WTC11 (cell line): ENCODE data around the gene TM4SF18. TPM values are rescaled to one million over a fixed set of nuclear protein-coding genes. Genes with fewer than 3 reads are reported as not detected.
A peak's percentile ranks its signal among the peaks of the same experiment; 100 is the strongest.

Experiments
- ATAC-seq: fragments of 200-7000 bp; cut with Tn5 transposase; 2 replicates; pipeline ENCODE4 v1.10.0; 2021; ENCODE audit warnings: mild to moderate bottlenecking, moderate library complexity
- CTCF ChIA-PET: fragments of 300-600 bp; sonication (Branson Sonifier 250); formaldehyde crosslinking; loops from one replicate; lab custom pipeline; 2021; ENCODE audit warnings: antibody characterized with exemption; lab: Charles Lee
- POLR2A ChIA-PET: fragments of 350-600 bp; sonication (Branson Sonifier 250); formaldehyde crosslinking; loops from one replicate; lab custom pipeline; 2021; ENCODE audit warnings: antibody characterized with exemption; lab: Charles Lee
- DNase-seq: peaks from one replicate; pipeline ENCODE4 v3.0.0; 2021; ENCODE audit warnings: low spot score
- H3K27ac Mint-ChIP-seq: 2 replicates; pipeline ENCODE4 v1.8.0; 2021; ENCODE audit warnings: mixed read lengths
- H3K27me3 Mint-ChIP-seq: 2 replicates; pipeline ENCODE4 v1.8.0; 2021; ENCODE audit warnings: low read depth, mild to moderate bottlenecking, moderate library complexity, mixed read lengths
- H3K36me3 Mint-ChIP-seq: 2 replicates; pipeline ENCODE4 v1.8.0; 2021; ENCODE audit warnings: mixed read lengths
- H3K4me1 Mint-ChIP-seq: 2 replicates; pipeline ENCODE4 v1.8.0; 2022; ENCODE audit warnings: mixed read lengths
- H3K4me3 Mint-ChIP-seq: 2 replicates; pipeline ENCODE4 v1.8.0; 2021; ENCODE audit warnings: mild to moderate bottlenecking, moderate library complexity, mixed read lengths
- H3K9me3 Mint-ChIP-seq: 2 replicates; pipeline ENCODE4 v1.8.0; 2021; ENCODE audit warnings: mixed read lengths
- ATF1 ChIP-seq: sonication (generic); formaldehyde crosslinking; IDR thresholded peaks from 2 replicates; pipeline ENCODE4 v1.8.1; 2023; ENCODE audit warnings: mild to moderate bottlenecking, moderate library complexity, missing genetic modification reagents
- ESRRA ChIP-seq: sonication (generic); formaldehyde crosslinking; IDR thresholded peaks from 2 replicates; pipeline ENCODE4 v1.8.1; 2022; ENCODE audit warnings: mild to moderate bottlenecking, missing genetic modification reagents, borderline replicate concordance
- SMAD4 ChIP-seq: sonication (generic); formaldehyde crosslinking; IDR thresholded peaks from 2 replicates; pipeline ENCODE4 v1.8.0; 2022; ENCODE audit warnings: mild to moderate bottlenecking, missing genetic modification reagents
- ZBTB21 ChIP-seq: sonication (generic); formaldehyde crosslinking; IDR thresholded peaks from 2 replicates; pipeline ENCODE4 v1.8.1; 2023; ENCODE audit warnings: mild to moderate bottlenecking, missing genetic modification reagents, borderline replicate concordance
- ZNF396 ChIP-seq: fragments of 250-450 bp; sonication (Bioruptor Pico); IDR thresholded peaks from 2 replicates; pipeline ENCODE4 v1.8.0; 2021; ENCODE audit warnings: mild to moderate bottlenecking, moderate library complexity, borderline replicate concordance
- total RNA-seq: library from RNA; stranded (reverse); gene quantifications from 3 replicates; pipeline ENCODE4 v1.2.3, GENCODE V29; 2021
- TF ChIP-seq, protein P1 (sequence below): sonication (generic); formaldehyde crosslinking; IDR thresholded peaks from 2 replicates; pipeline ENCODE4 v1.8.0; 2023; ENCODE audit warnings: mild to moderate bottlenecking, missing genetic modification reagents
- TF ChIP-seq, protein P2 (sequence below): sonication (generic); formaldehyde crosslinking; IDR thresholded peaks from 2 replicates; pipeline ENCODE4 v1.8.1; 2022; ENCODE audit warnings: low read depth, mild to moderate bottlenecking, moderate library complexity, missing genetic modification reagents, borderline replicate concordance
- TF ChIP-seq, protein P3 (sequence below): fragments of 200-600 bp; IDR thresholded peaks from 2 replicates; pipeline ENCODE4 v1.8.0; 2022; ENCODE audit warnings: antibody characterized with exemption
- TF ChIP-seq, protein P4 (sequence below): sonication (generic); formaldehyde crosslinking; conservative IDR thresholded peaks from 2 replicates; pipeline ENCODE4 v1.8.1; 2023; ENCODE audit warnings: mild to moderate bottlenecking, low read depth, missing genetic modification reagents, moderate library complexity
- TF ChIP-seq, protein P5 (sequence below): sonication (generic); formaldehyde crosslinking; IDR thresholded peaks from 2 replicates; pipeline ENCODE4 v1.8.0; 2022; ENCODE audit warnings: mild to moderate bottlenecking, missing genetic modification reagents
- TF ChIP-seq, protein P6 (sequence below): fragments of 250-450 bp; sonication (Bioruptor Pico); IDR thresholded peaks from 2 replicates; pipeline ENCODE4 v1.9.0; 2021; ENCODE audit warnings: mild to moderate bottlenecking

TM4SF18 gene
- total RNA-seq, 1 experiment from 2014 or later: 2.2 TPM

DNA sequence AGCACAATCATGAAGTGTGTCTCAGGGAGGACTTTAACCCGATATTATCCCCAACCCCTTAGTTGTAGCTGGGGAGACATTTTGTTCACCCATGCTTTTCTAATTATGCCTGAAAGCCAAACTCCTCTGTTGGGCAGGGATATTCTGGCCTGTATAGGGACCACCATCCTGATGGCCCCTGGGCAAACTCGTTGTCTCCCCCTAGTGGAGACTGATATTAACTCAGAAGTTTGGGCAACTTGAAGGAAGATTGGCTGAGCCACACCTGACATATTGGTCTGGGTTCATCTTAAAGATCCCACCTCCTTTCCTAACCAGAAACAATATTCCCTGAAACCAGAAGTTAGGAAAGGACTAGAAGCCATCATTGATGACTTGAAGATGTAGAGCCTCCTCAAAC lies 42.3 kb downstream of the TM4SF18 start:
- no peaks in the 10 kb centered on the region for H3K36me3 Mint-ChIP-seq
- CTCF ChIA-PET: no interaction called here
- no peak for TF ChIP-seq ZBTB21 (CRISPR knock-in tag)
- TF ChIP-seq, protein P1, sequence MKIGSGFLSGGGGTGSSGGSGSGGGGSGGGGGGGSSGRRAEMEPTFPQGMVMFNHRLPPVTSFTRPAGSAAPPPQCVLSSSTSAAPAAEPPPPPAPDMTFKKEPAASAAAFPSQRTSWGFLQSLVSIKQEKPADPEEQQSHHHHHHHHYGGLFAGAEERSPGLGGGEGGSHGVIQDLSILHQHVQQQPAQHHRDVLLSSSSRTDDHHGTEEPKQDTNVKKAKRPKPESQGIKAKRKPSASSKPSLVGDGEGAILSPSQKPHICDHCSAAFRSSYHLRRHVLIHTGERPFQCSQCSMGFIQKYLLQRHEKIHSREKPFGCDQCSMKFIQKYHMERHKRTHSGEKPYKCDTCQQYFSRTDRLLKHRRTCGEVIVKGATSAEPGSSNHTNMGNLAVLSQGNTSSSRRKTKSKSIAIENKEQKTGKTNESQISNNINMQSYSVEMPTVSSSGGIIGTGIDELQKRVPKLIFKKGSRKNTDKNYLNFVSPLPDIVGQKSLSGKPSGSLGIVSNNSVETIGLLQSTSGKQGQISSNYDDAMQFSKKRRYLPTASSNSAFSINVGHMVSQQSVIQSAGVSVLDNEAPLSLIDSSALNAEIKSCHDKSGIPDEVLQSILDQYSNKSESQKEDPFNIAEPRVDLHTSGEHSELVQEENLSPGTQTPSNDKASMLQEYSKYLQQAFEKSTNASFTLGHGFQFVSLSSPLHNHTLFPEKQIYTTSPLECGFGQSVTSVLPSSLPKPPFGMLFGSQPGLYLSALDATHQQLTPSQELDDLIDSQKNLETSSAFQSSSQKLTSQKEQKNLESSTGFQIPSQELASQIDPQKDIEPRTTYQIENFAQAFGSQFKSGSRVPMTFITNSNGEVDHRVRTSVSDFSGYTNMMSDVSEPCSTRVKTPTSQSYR (CRISPR knock-in tag): no peak
- TF ChIP-seq, protein P2, sequence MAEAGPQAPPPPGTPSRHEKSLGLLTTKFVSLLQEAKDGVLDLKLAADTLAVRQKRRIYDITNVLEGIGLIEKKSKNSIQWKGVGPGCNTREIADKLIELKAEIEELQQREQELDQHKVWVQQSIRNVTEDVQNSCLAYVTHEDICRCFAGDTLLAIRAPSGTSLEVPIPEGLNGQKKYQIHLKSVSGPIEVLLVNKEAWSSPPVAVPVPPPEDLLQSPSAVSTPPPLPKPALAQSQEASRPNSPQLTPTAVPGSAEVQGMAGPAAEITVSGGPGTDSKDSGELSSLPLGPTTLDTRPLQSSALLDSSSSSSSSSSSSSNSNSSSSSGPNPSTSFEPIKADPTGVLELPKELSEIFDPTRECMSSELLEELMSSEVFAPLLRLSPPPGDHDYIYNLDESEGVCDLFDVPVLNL (CRISPR knock-in tag): no peak
- TF ChIP-seq, protein P3, sequence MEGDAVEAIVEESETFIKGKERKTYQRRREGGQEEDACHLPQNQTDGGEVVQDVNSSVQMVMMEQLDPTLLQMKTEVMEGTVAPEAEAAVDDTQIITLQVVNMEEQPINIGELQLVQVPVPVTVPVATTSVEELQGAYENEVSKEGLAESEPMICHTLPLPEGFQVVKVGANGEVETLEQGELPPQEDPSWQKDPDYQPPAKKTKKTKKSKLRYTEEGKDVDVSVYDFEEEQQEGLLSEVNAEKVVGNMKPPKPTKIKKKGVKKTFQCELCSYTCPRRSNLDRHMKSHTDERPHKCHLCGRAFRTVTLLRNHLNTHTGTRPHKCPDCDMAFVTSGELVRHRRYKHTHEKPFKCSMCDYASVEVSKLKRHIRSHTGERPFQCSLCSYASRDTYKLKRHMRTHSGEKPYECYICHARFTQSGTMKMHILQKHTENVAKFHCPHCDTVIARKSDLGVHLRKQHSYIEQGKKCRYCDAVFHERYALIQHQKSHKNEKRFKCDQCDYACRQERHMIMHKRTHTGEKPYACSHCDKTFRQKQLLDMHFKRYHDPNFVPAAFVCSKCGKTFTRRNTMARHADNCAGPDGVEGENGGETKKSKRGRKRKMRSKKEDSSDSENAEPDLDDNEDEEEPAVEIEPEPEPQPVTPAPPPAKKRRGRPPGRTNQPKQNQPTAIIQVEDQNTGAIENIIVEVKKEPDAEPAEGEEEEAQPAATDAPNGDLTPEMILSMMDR: peak; percentile 44; the same call in 1 of the 2 replicates
- TF ChIP-seq, protein P4, sequence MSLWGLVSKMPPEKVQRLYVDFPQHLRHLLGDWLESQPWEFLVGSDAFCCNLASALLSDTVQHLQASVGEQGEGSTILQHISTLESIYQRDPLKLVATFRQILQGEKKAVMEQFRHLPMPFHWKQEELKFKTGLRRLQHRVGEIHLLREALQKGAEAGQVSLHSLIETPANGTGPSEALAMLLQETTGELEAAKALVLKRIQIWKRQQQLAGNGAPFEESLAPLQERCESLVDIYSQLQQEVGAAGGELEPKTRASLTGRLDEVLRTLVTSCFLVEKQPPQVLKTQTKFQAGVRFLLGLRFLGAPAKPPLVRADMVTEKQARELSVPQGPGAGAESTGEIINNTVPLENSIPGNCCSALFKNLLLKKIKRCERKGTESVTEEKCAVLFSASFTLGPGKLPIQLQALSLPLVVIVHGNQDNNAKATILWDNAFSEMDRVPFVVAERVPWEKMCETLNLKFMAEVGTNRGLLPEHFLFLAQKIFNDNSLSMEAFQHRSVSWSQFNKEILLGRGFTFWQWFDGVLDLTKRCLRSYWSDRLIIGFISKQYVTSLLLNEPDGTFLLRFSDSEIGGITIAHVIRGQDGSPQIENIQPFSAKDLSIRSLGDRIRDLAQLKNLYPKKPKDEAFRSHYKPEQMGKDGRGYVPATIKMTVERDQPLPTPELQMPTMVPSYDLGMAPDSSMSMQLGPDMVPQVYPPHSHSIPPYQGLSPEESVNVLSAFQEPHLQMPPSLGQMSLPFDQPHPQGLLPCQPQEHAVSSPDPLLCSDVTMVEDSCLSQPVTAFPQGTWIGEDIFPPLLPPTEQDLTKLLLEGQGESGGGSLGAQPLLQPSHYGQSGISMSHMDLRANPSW (CRISPR knock-in tag): no peak
- TF ChIP-seq ATF1 (CRISPR knock-in tag): no peak
- TF ChIP-seq, protein P5, sequence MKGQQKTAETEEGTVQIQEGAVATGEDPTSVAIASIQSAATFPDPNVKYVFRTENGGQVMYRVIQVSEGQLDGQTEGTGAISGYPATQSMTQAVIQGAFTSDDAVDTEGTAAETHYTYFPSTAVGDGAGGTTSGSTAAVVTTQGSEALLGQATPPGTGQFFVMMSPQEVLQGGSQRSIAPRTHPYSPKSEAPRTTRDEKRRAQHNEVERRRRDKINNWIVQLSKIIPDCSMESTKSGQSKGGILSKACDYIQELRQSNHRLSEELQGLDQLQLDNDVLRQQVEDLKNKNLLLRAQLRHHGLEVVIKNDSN (CRISPR knock-in tag): no peak
- H3K9me3 Mint-ChIP-seq: peaks cover 10% of the 10 kb centered on the region
- no peak overlapping the region for H3K4me3 Mint-ChIP-seq
- ATAC-seq: 0 out of 2 replicates have a peak, but pooled peaks have one; percentile 39
- no peaks in the 10 kb centered on the region for H3K4me1 Mint-ChIP-seq
- no peak for DNase-seq
- no peaks in the 10 kb centered on the region for H3K27me3 Mint-ChIP-seq
- H3K27ac Mint-ChIP-seq: no peak overlapping the region
- POLR2A ChIA-PET: no interaction called here

DNA sequence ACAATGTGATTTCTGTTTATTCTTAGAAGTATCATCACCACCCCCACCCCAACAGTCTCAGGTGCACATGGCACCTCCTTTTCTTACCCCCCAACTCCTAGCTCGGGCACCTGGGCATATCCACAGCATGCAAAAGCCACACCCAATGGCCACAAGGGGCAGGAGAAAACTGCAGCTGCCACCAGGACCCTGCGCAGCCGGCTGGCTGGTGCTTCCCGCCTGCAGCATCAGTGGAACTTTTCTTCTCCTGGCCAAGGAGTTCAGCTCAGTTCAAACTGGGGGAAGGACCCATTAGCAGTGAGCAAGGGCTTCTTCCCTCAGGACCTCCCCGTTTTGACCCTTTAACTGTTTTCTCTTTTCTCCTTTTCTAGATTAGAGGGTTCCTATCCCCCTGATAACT lies 44.8 kb downstream of the TM4SF18 start:
- Mint-ChIP-seq H3K4me1 (no peaks in the 10 kb centered on the region), H3K27me3 (no peaks in the 10 kb centered on the region; the same call in 1 of the 2 replicates), H3K9me3 (peaks cover 8% of the 10 kb centered on the region), H3K36me3 (no peaks in the 10 kb centered on the region), H3K4me3 (no peak overlapping the region), H3K27ac (no peak overlapping the region)
- ChIA-PET CTCF (interaction anchor here (0.6 to 1.2 kb wide), 8 partner anchors 8 to 333 kb away, joined by 3 to 10 read pairs (median 3); no protein-coding TSS in a partner anchor), POLR2A (no interaction called here)
- no peak for DNase-seq
- TF ChIP-seq ZNF396 (CRISPR knock-in tag) (no peak), ESRRA (CRISPR knock-in tag) (no peak), SMAD4 (CRISPR knock-in tag) (no peak)
- TF ChIP-seq, protein P3: no peak
- TF ChIP-seq, protein P6, sequence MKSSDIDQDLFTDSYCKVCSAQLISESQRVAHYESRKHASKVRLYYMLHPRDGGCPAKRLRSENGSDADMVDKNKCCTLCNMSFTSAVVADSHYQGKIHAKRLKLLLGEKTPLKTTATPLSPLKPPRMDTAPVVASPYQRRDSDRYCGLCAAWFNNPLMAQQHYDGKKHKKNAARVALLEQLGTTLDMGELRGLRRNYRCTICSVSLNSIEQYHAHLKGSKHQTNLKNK (CRISPR knock-in tag): no peak
- peak; percentile 61 for ATAC-seq
